ENCODE results near the gene KAZN.

DNA sequence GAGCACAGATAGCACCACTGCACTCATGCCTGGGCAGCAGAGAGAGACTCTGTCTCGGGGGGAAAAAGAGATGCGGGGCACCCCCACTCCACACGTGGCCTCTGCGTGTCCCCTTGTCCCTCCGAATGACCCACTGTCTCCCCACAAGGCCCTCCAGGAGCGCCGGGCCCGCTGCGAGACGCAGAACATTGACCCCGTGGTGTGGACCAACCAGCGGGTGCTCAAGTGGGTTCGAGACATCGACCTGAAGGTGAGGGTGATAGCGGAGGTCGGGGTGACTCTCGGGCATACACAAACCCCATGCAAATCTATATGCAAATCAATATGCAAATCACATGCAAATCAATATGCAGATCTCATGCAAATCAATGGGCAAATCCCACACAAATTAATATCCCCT is 504.7 kb downstream of the KAZN start:
- TF ChIP-seq, protein P1, sequence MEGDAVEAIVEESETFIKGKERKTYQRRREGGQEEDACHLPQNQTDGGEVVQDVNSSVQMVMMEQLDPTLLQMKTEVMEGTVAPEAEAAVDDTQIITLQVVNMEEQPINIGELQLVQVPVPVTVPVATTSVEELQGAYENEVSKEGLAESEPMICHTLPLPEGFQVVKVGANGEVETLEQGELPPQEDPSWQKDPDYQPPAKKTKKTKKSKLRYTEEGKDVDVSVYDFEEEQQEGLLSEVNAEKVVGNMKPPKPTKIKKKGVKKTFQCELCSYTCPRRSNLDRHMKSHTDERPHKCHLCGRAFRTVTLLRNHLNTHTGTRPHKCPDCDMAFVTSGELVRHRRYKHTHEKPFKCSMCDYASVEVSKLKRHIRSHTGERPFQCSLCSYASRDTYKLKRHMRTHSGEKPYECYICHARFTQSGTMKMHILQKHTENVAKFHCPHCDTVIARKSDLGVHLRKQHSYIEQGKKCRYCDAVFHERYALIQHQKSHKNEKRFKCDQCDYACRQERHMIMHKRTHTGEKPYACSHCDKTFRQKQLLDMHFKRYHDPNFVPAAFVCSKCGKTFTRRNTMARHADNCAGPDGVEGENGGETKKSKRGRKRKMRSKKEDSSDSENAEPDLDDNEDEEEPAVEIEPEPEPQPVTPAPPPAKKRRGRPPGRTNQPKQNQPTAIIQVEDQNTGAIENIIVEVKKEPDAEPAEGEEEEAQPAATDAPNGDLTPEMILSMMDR (IDR thresholded peaks at IDR 0.05; ENCODE audit: poor library complexity): no peak
- no peak for TF ChIP-seq EZH2 (IDR thresholded peaks at IDR 0.05; ENCODE audit: borderline replicate concordance)
- no peak for TF ChIP-seq EZH2phosphoT487 (IDR thresholded peaks at IDR 0.05; ENCODE audit: low read depth, severe bottlenecking, unreplicated experiment)
